HL-60 (cell line): ENCODE data around the gene PIP4K2A.

Source experiments
- DNase-seq, 2 experiments: peaks; one replicate each; pipeline ENCODE4 v3.0.0-alpha.2; 2010 to 2020; ENCODE audit warnings: low read depth in 1 of 2, low spot score in 1 of 2
- H3K27ac ChIP-seq: fragments of 250-450 bp; sonication (Bioruptor Pico); replicated peaks from 2 replicates; pipeline ENCODE4 v1.5.1; 2020; ENCODE audit warnings: mild to moderate bottlenecking, moderate library complexity
- H3K27me3 ChIP-seq: fragments of 250-450 bp; sonication (Bioruptor Pico); 2 replicates; pipeline ENCODE4 v1.5.1; 2021; ENCODE audit warnings: mild to moderate bottlenecking, moderate library complexity; ENCODE audit not compliant: insufficient read depth, poor library complexity, severe bottlenecking
- H3K4me3 ChIP-seq: replicated peaks from 2 replicates; pipeline ENCODE4 v1.5.1; 2011; ENCODE audit warnings: mild to moderate bottlenecking, control low read depth, low read length; ENCODE audit not compliant: insufficient read depth
- GABPA ChIP-seq: IDR thresholded peaks from 2 replicates; pipeline ENCODE4 v1.6.1; 2012; ENCODE audit warnings: low read depth
- POLR2AphosphoS5 ChIP-seq: IDR thresholded peaks from 2 replicates; pipeline ENCODE4 v1.6.1; 2012; ENCODE audit warnings: low read depth
- SPI1 ChIP-seq: IDR thresholded peaks from 2 replicates; pipeline ENCODE4 v1.6.1; 2012; ENCODE audit warnings: low read depth, mild to moderate bottlenecking, borderline replicate concordance
- TF ChIP-seq, protein P1 (sequence below): IDR thresholded peaks from one replicate; pipeline ENCODE4 v1.5.1; 2011; ENCODE audit warnings: low read length, control low read depth, inconsistent platforms; ENCODE audit not compliant: insufficient read depth
- TF ChIP-seq, protein P2 (sequence below): IDR thresholded peaks from 2 replicates; pipeline ENCODE4 v1.6.1; 2012; ENCODE audit warnings: low read depth; ENCODE audit not compliant: insufficient replicate concordance

The PIP4K2A gene

DNA sequence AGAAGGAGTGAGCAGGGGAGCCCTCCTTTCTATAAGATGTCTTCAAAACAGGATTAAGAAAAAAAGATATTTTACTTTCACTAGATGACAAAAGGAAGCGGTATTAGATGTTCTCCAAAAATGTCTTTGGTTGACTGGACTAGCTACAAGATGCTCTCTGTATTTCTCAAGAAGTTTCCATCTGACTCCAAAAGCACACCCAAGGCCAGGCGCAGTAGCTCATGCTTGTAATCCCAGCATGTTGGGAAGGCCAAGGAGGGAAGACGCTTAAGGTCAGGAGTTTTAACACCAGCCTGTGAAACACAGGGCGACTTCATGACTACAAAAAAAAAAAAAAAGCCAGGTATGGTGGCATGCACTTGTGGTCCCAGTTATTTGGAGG lies 84.5 kb downstream of the PIP4K2A start:
- TF ChIP-seq GABPA (no peak), POLR2AphosphoS5 (no peak), SPI1 (no peak)
- TF ChIP-seq, protein P1, sequence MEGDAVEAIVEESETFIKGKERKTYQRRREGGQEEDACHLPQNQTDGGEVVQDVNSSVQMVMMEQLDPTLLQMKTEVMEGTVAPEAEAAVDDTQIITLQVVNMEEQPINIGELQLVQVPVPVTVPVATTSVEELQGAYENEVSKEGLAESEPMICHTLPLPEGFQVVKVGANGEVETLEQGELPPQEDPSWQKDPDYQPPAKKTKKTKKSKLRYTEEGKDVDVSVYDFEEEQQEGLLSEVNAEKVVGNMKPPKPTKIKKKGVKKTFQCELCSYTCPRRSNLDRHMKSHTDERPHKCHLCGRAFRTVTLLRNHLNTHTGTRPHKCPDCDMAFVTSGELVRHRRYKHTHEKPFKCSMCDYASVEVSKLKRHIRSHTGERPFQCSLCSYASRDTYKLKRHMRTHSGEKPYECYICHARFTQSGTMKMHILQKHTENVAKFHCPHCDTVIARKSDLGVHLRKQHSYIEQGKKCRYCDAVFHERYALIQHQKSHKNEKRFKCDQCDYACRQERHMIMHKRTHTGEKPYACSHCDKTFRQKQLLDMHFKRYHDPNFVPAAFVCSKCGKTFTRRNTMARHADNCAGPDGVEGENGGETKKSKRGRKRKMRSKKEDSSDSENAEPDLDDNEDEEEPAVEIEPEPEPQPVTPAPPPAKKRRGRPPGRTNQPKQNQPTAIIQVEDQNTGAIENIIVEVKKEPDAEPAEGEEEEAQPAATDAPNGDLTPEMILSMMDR = no peak
- TF ChIP-seq, protein P2, sequence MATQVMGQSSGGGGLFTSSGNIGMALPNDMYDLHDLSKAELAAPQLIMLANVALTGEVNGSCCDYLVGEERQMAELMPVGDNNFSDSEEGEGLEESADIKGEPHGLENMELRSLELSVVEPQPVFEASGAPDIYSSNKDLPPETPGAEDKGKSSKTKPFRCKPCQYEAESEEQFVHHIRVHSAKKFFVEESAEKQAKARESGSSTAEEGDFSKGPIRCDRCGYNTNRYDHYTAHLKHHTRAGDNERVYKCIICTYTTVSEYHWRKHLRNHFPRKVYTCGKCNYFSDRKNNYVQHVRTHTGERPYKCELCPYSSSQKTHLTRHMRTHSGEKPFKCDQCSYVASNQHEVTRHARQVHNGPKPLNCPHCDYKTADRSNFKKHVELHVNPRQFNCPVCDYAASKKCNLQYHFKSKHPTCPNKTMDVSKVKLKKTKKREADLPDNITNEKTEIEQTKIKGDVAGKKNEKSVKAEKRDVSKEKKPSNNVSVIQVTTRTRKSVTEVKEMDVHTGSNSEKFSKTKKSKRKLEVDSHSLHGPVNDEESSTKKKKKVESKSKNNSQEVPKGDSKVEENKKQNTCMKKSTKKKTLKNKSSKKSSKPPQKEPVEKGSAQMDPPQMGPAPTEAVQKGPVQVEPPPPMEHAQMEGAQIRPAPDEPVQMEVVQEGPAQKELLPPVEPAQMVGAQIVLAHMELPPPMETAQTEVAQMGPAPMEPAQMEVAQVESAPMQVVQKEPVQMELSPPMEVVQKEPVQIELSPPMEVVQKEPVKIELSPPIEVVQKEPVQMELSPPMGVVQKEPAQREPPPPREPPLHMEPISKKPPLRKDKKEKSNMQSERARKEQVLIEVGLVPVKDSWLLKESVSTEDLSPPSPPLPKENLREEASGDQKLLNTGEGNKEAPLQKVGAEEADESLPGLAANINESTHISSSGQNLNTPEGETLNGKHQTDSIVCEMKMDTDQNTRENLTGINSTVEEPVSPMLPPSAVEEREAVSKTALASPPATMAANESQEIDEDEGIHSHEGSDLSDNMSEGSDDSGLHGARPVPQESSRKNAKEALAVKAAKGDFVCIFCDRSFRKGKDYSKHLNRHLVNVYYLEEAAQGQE = no peak
- Histone ChIP-seq H3K4me3 (no peak overlapping the region), H3K27me3 (no peaks in the 10 kb centered on the region), H3K27ac (no peak overlapping the region)
- no peak for DNase-seq

DNA sequence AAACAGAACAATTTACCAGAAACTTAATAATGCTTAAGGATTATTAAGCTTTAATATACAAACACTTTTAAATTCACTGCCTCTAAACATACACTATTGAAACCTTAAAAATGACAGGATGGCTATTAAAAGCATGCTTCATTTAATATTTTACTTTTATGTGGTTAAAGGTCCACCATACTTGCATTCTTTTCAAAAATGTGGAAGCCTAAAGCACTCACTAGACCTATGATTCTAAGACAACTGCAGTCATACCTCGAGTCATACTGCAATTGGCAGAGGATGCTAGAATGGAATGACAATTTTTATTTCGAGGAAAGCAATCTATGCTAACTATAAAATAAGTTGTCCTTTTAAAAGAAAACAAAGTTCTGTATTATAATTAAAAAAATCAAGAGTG lies 85.3 kb downstream of the PIP4K2A start:
- DNase-seq = no peak
- TF ChIP-seq, protein P2 = no peak
- TF ChIP-seq POLR2AphosphoS5 = no peak
- TF ChIP-seq GABPA = no peak
- TF ChIP-seq, protein P1 = no peak
- TF ChIP-seq SPI1 = no peak
- H3K27me3 ChIP-seq = no peaks in the 10 kb centered on the region
- H3K27ac ChIP-seq = no peak overlapping the region
- no peak overlapping the region for H3K4me3 ChIP-seq

DNA sequence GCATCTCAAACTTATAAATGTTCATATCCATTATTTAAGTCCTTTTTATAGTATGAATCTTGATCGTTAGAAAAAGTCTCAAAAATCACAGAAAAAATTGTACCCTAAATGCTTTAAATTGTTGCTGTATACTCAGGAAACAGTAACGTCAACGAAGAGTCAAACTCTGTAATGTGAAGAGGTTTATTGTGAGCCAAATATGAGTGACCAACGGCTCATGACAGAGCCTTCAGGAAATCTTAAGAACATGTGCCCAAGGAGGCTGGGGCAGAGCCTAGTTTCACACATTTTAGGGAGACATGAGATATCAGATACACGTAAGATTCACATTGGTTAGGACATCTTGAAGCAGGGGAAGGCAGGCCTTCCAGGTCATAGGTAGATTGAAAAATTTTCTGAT lies 86.1 kb downstream of the PIP4K2A start:
- no peak for DNase-seq
- TF ChIP-seq POLR2AphosphoS5 (no peak), GABPA (no peak), SPI1 (no peak)
- TF ChIP-seq, protein P2 = no peak
- TF ChIP-seq, protein P1 = no peak
- no peaks in the 10 kb centered on the region for H3K27me3 ChIP-seq
- no peak overlapping the region for H3K4me3 ChIP-seq
- no peak overlapping the region for H3K27ac ChIP-seq
